ENCODE measurements around the gene SLC47A1. TPM values are rescaled to one million over a fixed set of nuclear protein-coding genes. Genes with fewer than 3 reads are reported as not detected.
"Not testable (repeated sequence)": the region's sequence is repeated elsewhere in the genome, so short reads cannot be mapped to it uniquely, and the experiment has no call there.

Gene SLC47A1
- total RNA-seq, 1 donor from 2014 or later = 12.9 TPM

GRCh38 chr17:19579192-19579761, 45.6 kb downstream of the SLC47A1 start:
- DNase-seq = no peak
- peaks cover 38% of the 10 kb centered on the region for H3K27me3 ChIP-seq (ENCODE audit: low read depth)
- no peaks in the 10 kb centered on the region for H3K9me3 ChIP-seq (replicated peaks)
- no peaks in the 10 kb centered on the region for H3K36me3 ChIP-seq
- H3K27ac ChIP-seq (replicated peaks) = no peak overlapping the region
- peaks cover 8% of the 10 kb centered on the region for H3K4me1 ChIP-seq
- intact Hi-C loops (cut with micrococcal nuclease) = no loop called here
- no peak for TF ChIP-seq CTCF (IDR thresholded peaks at IDR 0.05; ENCODE audit: borderline replicate concordance)
- H3K4me3 ChIP-seq = peak overlapping the region; percentile 62

- Histone ChIP-seq H3K27me3 (ENCODE audit: low read depth) (peaks cover 39% of the 10 kb centered on the region), H3K9me3 (replicated peaks) (no peaks in the 10 kb centered on the region), H3K4me3 (peak overlapping the region; percentile 62), H3K27ac (replicated peaks) (no peak overlapping the region), H3K4me1 (peaks cover 8% of the 10 kb centered on the region), H3K36me3 (no peaks in the 10 kb centered on the region)
- peak; percentile 26 for DNase-seq
- intact Hi-C loops (cut with micrococcal nuclease) = no loop called here
- TF ChIP-seq CTCF (IDR thresholded peaks at IDR 0.05; ENCODE audit: borderline replicate concordance) = no peak
These were observed 46.4 kb downstream of the SLC47A1 start for GRCh38 chr17:19579867-19580565.

GRCh38 chr17:19580566-19580920, 46.9 kb downstream of the SLC47A1 start:
- H3K36me3 ChIP-seq; H3K27ac ChIP-seq (replicated peaks); DNase-seq; H3K9me3 ChIP-seq (replicated peaks); intact Hi-C loops (cut with micrococcal nuclease); H3K4me1 ChIP-seq: not testable (repeated sequence)
- H3K27me3 ChIP-seq (ENCODE audit: low read depth) = peaks cover 44% of the 10 kb centered on the region
- H3K4me3 ChIP-seq = peak overlapping the region; percentile 62

GRCh38 chr17:19582152-19582551, 48.5 kb downstream of the SLC47A1 start:
- H3K4me3 ChIP-seq; H3K4me1 ChIP-seq; H3K36me3 ChIP-seq; intact Hi-C loops (cut with micrococcal nuclease); H3K27ac ChIP-seq (replicated peaks); DNase-seq; H3K9me3 ChIP-seq (replicated peaks): not testable (repeated sequence)
- H3K27me3 ChIP-seq (ENCODE audit: low read depth) = peaks cover 46% of the 10 kb centered on the region

- Histone ChIP-seq H3K27me3 (ENCODE audit: low read depth) (peaks cover 36% of the 10 kb centered on the region), H3K4me1 (peaks cover 8% of the 10 kb centered on the region), H3K9me3 (replicated peaks) (no peaks in the 10 kb centered on the region), H3K4me3 (no peak overlapping the region), H3K27ac (replicated peaks) (no peak overlapping the region), H3K36me3 (no peaks in the 10 kb centered on the region)
- DNase-seq = no peak
- intact Hi-C loops (cut with micrococcal nuclease) = no loop called here
- no peak for TF ChIP-seq CTCF (IDR thresholded peaks at IDR 0.05; ENCODE audit: borderline replicate concordance)
These were observed 50.2 kb downstream of the SLC47A1 start for GRCh38 chr17:19583871-19584270.

- no peaks in the 10 kb centered on the region for H3K4me1 ChIP-seq
- no peak for DNase-seq
- TF ChIP-seq CTCF (IDR thresholded peaks at IDR 0.05; ENCODE audit: borderline replicate concordance) = no peak
- H3K36me3 ChIP-seq = no peaks in the 10 kb centered on the region
- intact Hi-C loops (cut with micrococcal nuclease) = no loop called here
- H3K27ac ChIP-seq (replicated peaks) = no peak overlapping the region
- no peak overlapping the region for H3K4me3 ChIP-seq
- no peaks in the 10 kb centered on the region for H3K9me3 ChIP-seq (replicated peaks)
- H3K27me3 ChIP-seq (ENCODE audit: low read depth) = peaks cover 3% of the 10 kb centered on the region
These were observed 56.8 kb downstream of the SLC47A1 start for GRCh38 chr17:19590451-19590850.
